ENCODE data around the gene PHPT1. TPM values are rescaled to one million over a fixed set of nuclear protein-coding genes. Genes with fewer than 3 reads are reported as not detected.

The PHPT1 gene
- polyA plus RNA-seq, 1 donor = 312 TPM

DNA sequence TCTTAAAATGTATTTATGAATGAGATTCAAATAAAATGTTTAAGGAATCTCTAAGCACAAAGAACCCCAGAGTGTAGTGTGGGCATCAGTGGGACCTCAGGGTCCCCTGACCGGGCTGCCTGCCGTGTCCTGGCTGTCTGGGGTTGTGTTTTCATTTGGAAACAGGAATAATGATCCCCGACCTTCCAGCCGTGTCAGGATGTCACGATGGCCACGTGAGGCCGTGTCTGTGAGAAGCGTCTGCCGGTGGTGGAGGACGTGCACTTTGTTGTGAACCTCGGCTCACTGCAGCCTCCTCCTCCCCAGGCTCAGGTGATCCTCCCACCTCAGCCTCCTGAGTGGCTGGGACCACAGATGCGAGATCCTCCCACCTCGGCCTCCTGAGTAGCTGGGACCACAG is 41.5 kb downstream of the PHPT1 start:
- Histone ChIP-seq H3K4me1 (ENCODE audit: control insufficient read depth, insufficient read depth, low read length) (peaks cover 3% of the 10 kb centered on the region), H3K27ac (ENCODE audit: low read length) (no peak overlapping the region), H3K27me3 (ENCODE audit: control insufficient read depth, insufficient read depth, low read length) (no peaks in the 10 kb centered on the region), H3K9me3 (ENCODE audit: control insufficient read depth, low read depth, low read length) (no peaks in the 10 kb centered on the region), H3K36me3 (ENCODE audit: control insufficient read depth, insufficient read depth, low read length) (peaks cover 17% of the 10 kb centered on the region), H3K4me3 (ENCODE audit: low read length) (no peak overlapping the region)
- no peak for DNase-seq
- no CpG with 5 or more reads among the region's 13 CpGs for WGBS (ENCODE audit: insufficient coverage, low lambda C conversion rate)

DNA sequence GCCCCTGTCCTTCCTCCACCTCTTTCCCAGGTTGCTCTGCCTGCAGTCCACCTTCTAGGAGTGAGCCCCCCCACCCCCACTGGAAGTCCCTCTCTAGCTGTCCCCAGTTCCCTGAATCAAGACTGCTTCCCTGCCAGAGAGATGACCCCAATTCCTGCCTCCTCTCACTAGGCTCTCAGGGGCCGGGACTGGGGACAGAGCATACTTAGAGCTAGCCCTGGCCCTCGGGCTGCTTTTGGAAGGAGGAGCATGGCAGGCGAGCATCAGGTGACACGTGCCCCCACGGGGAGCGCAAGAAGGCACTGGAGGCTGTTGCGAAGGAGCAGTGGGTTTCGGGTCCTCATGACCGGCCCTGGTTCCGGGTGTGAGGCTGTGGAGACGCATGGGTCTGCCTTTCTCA is 46.8 kb downstream of the PHPT1 start:
- DNase-seq = no peak
- no CpG with 5 or more reads among the region's 11 CpGs for WGBS (ENCODE audit: insufficient coverage, low lambda C conversion rate)

DNA sequence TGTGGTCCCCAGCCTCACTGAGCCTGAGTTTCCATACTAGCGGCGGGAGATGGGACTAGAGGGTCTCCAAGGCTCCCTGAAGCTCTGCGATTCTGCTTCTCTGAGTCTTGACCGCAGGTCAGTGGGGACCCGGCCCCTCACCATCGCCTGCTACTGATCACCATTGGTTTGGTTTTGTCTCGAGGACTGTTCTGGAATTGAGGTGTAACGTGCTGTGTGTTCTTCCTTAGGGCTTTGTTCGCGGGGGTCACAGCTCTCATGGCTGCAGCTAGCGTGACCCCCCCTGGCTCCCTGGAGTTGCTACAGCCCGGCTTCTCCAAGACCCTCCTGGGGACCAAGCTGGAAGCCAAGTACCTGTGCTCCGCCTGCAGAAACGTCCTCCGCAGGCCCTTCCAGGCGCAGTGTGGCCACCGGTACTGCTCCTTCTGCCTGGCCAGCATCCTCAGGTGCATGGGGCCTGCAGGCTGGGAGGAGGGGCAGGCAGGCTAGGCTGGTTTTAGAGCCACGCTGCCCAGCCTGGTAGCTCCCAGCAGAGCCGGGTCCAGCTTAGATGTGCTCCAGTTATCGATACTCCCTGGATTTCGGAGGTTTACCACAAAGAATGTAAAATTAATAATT is 49.4 kb downstream of the PHPT1 start:
- H3K4me3 ChIP-seq (ENCODE audit: low read length) = no peak overlapping the region
- no peaks in the 10 kb centered on the region for H3K27me3 ChIP-seq (ENCODE audit: control insufficient read depth, insufficient read depth, low read length)
- H3K4me1 ChIP-seq (ENCODE audit: control insufficient read depth, insufficient read depth, low read length) = peaks cover 28% of the 10 kb centered on the region
- no peak overlapping the region for H3K27ac ChIP-seq (ENCODE audit: low read length)
- 100% methylated on average over 1 of the region's 21 CpGs for WGBS (ENCODE audit: insufficient coverage, low lambda C conversion rate)
- no peaks in the 10 kb centered on the region for H3K9me3 ChIP-seq (ENCODE audit: control insufficient read depth, low read depth, low read length)
- H3K36me3 ChIP-seq (ENCODE audit: control insufficient read depth, insufficient read depth, low read length) = peaks cover 50% of the 10 kb centered on the region
- DNase-seq = no peak

More for the DNA sequence above, 46.8 kb downstream of the PHPT1 start:
- H3K27me3 ChIP-seq (ENCODE audit: control insufficient read depth, insufficient read depth, low read length) = no peaks in the 10 kb centered on the region
- H3K4me3 ChIP-seq (ENCODE audit: low read length) = no peak overlapping the region
- H3K36me3 ChIP-seq (ENCODE audit: control insufficient read depth, insufficient read depth, low read length) = peaks cover 41% of the 10 kb centered on the region
- no peak overlapping the region for H3K27ac ChIP-seq (ENCODE audit: low read length)
- H3K9me3 ChIP-seq (ENCODE audit: control insufficient read depth, low read depth, low read length) = no peaks in the 10 kb centered on the region
- H3K4me1 ChIP-seq (ENCODE audit: control insufficient read depth, insufficient read depth, low read length) = peaks cover 5% of the 10 kb centered on the region

DNA sequence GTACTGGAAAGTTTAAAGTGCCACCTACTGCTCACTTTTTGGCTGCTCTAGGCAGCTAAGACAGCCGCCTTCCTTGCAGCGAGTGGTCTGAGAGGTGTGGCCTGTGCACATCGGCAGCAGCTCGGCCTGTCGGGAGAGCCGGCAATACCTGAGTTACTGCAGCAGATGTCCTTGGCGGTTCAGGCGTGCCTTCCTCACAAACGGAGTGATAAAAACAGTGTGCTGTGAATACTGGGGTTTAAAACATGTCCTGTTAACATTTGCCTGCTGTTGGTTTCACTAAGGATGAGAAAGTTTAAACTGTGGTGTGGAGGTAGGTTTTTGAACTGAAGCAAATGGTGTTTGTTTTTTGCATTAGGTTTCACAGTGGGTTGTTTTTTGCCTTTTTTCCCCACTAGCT is 50.0 kb downstream of the PHPT1 start:
- Histone ChIP-seq H3K4me1 (ENCODE audit: control insufficient read depth, insufficient read depth, low read length) (peaks cover 28% of the 10 kb centered on the region), H3K27me3 (ENCODE audit: control insufficient read depth, insufficient read depth, low read length) (no peaks in the 10 kb centered on the region), H3K9me3 (ENCODE audit: control insufficient read depth, low read depth, low read length) (no peaks in the 10 kb centered on the region), H3K4me3 (ENCODE audit: low read length) (no peak overlapping the region), H3K27ac (ENCODE audit: low read length) (no peak overlapping the region), H3K36me3 (ENCODE audit: control insufficient read depth, insufficient read depth, low read length) (peaks cover 49% of the 10 kb centered on the region)
- DNase-seq = peak in 1 of 2 donors; percentile 59
- WGBS (ENCODE audit: insufficient coverage, low lambda C conversion rate) = no CpG with 5 or more reads among the region's 9 CpGs

DNA sequence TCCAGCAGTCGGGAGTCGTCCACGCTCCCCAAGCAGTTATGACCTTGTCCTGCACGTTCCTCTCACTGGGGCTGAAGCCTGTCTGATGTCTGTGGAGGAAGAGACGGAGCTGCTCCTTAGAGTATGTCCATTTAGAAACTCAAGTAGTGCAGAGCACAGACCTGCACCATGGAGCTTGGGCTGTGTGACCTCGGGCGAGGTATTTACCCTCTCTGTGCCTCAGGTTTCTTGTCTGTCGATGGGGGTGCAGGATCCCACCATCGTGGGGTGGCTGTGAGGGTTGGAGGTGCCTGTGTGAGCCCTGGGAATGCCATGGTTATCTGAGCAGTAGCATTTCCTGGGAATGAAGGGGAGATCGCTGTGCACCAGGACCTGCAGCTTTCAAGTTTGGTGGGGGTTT is 51.3 kb downstream of the PHPT1 start:
- no peaks in the 10 kb centered on the region for H3K9me3 ChIP-seq (ENCODE audit: control insufficient read depth, low read depth, low read length)
- no peak overlapping the region for H3K4me3 ChIP-seq (ENCODE audit: low read length)
- H3K27ac ChIP-seq (ENCODE audit: low read length) = peak overlapping the region; percentile 94
- no peaks in the 10 kb centered on the region for H3K27me3 ChIP-seq (ENCODE audit: control insufficient read depth, insufficient read depth, low read length)
- no CpG with 5 or more reads among the region's 10 CpGs for WGBS (ENCODE audit: insufficient coverage, low lambda C conversion rate)
- DNase-seq = no peak
- H3K4me1 ChIP-seq (ENCODE audit: control insufficient read depth, insufficient read depth, low read length) = peaks cover 28% of the 10 kb centered on the region
- H3K36me3 ChIP-seq (ENCODE audit: control insufficient read depth, insufficient read depth, low read length) = peaks cover 48% of the 10 kb centered on the region

Other genes starting within 250 kb of the PHPT1 start
- gene EGFL7, start 186.5 kb upstream of the PHPT1 start, polyA plus RNA-seq = 47.5 TPM
- 175 TPM for gene AGPAT2, start 162.0 kb upstream of the PHPT1 start, polyA plus RNA-seq
- gene DIPK1B, start 136.8 kb upstream of the PHPT1 start, polyA plus RNA-seq = 13.3 TPM
- gene LCN10, start 106.5 kb upstream of the PHPT1 start, polyA plus RNA-seq = 7.8 TPM
- gene LCN6, start 100.9 kb upstream of the PHPT1 start, polyA plus RNA-seq = 2.8 TPM
- 0.06 TPM for gene LCN8, start 91.2 kb upstream of the PHPT1 start, polyA plus RNA-seq
- gene LCN15, start 84.9 kb upstream of the PHPT1 start, polyA plus RNA-seq = 14.0 TPM
- 324 TPM for gene TMEM141, start 58.1 kb upstream of the PHPT1 start, polyA plus RNA-seq
- gene CCDC183, start 53.1 kb upstream of the PHPT1 start, polyA plus RNA-seq = 27.4 TPM
- 97.3 TPM for gene RABL6, start 41.5 kb upstream of the PHPT1 start, polyA plus RNA-seq
- gene AJM1, start 6.9 kb upstream of the PHPT1 start, polyA plus RNA-seq = 10.4 TPM
- gene MAMDC4, start 2.9 kb downstream of the PHPT1 start, polyA plus RNA-seq = 772 TPM
- gene EDF1, start 16.9 kb downstream of the PHPT1 start, polyA plus RNA-seq = 585 TPM
- gene TRAF2, start 37.1 kb downstream of the PHPT1 start, polyA plus RNA-seq = 18.5 TPM
- 86.8 TPM for gene FBXW5, start 95.3 kb downstream of the PHPT1 start, polyA plus RNA-seq
- 36.0 TPM for gene C8G, start 95.8 kb downstream of the PHPT1 start, polyA plus RNA-seq
- 121 TPM for gene LCN12, start 102.9 kb downstream of the PHPT1 start, polyA plus RNA-seq
- gene PTGDS, start 128.1 kb downstream of the PHPT1 start, polyA plus RNA-seq = 4.6 TPM
- gene LCNL1, start 133.6 kb downstream of the PHPT1 start, polyA plus RNA-seq = 0.09 TPM
- gene PAXX, start 143.0 kb downstream of the PHPT1 start, polyA plus RNA-seq = 38.9 TPM
- 3.6 TPM for gene CLIC3, start 147.2 kb downstream of the PHPT1 start, polyA plus RNA-seq
- gene ABCA2, start 178.8 kb downstream of the PHPT1 start, polyA plus RNA-seq = 25.3 TPM
- 0.69 TPM for gene FUT7, start 182.7 kb downstream of the PHPT1 start, polyA plus RNA-seq
- 42.7 TPM for gene NPDC1, start 196.8 kb downstream of the PHPT1 start, polyA plus RNA-seq
- 9.9 TPM for gene ENTPD2, start 204.7 kb downstream of the PHPT1 start, polyA plus RNA-seq
- 12.1 TPM for gene SAPCD2, start 221.1 kb downstream of the PHPT1 start, polyA plus RNA-seq
- gene UAP1L1, start 228.1 kb downstream of the PHPT1 start, polyA plus RNA-seq = 32.4 TPM
- 39.5 TPM for gene MAN1B1, start 237.6 kb downstream of the PHPT1 start, polyA plus RNA-seq

Measured in large intestine (tissue), 3 donors.